ENCODE data around the gene TJP3.

DNA sequence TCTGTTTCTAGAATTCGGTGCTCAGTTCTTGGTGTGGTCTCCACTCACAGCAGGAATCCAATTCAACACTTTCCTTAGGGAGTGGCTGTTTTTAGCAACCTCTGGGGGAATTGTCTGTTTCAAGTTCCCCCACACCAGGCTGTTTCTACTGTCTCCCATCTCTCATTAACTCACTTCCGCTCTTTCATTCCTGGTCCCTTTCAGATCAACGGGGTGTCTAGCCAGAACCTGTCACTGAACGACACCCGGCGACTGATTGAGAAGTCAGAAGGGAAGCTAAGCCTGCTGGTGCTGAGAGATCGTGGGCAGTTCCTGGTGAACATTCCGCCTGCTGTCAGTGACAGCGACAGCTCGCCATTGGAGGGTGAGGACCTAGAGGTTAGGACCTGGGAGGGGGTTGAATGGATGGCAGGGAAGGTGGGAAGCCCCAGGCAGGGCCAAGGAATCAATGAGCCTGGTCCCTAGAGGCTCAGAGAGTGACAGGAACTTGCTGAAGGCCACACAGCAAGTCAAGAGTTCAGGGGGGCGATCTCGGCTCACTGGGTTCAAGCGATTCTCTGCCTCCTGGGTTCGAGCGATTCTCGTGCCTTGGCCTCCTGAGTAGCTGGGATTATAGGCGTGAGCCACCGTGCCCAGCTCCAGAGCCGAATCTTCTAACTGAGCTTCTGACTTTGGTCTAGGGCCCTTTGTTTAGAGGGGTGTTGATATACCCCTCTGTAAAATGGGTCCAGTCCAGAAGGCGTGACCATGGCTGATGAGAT, 25.5 kb downstream of the TJP3 start:
- TF ChIP-seq POLR2A (IDR thresholded peaks at IDR 0.05; ENCODE audit: low read length) = no peak
- no peak for TF ChIP-seq GATA1 (IDR thresholded peaks at IDR 0.05; ENCODE audit: low read depth, low read length)

Data from erythroblast (primary cell).